GM12891 (cell line): ENCODE results near the gene ERFL.

Source experiments
- DNase-seq: peaks from one replicate; pipeline ENCODE4 v3.0.0; 2011; ENCODE audit warnings: low spot score; ENCODE audit not compliant: insufficient read length
- FAIRE-seq: peaks from 2 replicates; lab custom pipeline; 2011; peaks lifted over from hg19 to GRCh38; lab: Jason Lieb, UNC
- PAX5 ChIP-seq: IDR thresholded peaks from 2 replicates; pipeline ENCODE4 v1.6.1; 2011; ENCODE audit warnings: low read length, moderate library complexity, mild to moderate bottlenecking; ENCODE audit not compliant: insufficient read depth, severe bottlenecking
- POLR2A ChIP-seq: IDR thresholded peaks from 2 replicates; pipeline ENCODE4 v1.6.1; 2011; ENCODE audit warnings: low read depth, low read length, control low read depth
- POLR2AphosphoS5 ChIP-seq: IDR thresholded peaks from 2 replicates; pipeline ENCODE4 v1.6.1; 2011; ENCODE audit warnings: low read depth, low read length, control low read depth
- POU2F2 ChIP-seq: IDR thresholded peaks from 2 replicates; pipeline ENCODE4 v1.6.1; 2011; ENCODE audit warnings: low read depth, mild to moderate bottlenecking, control low read depth, low read length, moderate library complexity
- SPI1 ChIP-seq: IDR thresholded peaks from 2 replicates; pipeline ENCODE4 v1.6.1; 2011; ENCODE audit warnings: low read depth, low read length, control low read depth
- TAF1 ChIP-seq: IDR thresholded peaks from 2 replicates; pipeline ENCODE4 v1.6.1; 2011; ENCODE audit warnings: low read depth, low read length, control low read depth

The ERFL gene

DNA sequence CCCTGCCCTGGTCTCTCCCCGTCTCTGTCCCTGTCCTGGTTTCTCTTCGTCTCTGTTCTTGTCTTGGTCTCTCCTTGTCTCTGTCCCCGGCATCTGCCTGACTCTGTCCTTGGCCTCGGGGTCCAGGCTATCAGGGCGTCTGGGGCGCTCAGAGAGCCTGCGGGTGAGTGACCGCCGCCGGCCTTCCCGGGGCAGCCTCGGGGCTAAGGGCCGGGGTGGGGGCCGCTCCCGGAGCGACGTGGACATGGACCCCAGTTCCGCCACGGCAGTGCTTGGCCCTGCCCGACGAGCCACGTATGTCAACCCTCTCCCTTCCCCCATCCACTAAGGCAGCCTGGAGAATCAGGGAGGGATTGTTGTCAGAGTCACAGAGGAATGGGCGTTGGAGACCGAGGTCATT lies 30.4 kb downstream of the ERFL start:
- DNase-seq = no peak
- no peak for FAIRE-seq

DNA sequence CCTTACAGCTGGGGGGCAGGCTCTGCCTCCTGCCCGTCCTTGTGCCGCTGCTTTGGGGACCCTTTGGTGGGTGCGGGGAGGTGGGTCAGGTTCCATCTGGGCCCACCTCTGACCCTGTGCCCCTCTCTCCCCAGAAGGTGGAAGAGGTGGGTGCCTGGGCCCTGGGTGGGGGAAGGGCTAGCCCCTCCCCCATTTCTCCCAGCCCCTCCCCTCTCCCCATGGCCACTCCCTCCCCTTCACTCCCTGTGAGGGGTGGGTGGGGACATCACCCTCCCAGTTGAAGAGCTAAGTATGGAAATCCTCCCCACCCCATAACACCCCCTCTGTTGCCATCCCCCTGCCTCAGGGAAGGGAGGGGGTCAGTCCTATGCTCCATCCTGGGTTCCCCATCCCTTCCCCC lies 31.1 kb downstream of the ERFL start:
- FAIRE-seq = no peak
- no peak for TF ChIP-seq SPI1
- no peak for TF ChIP-seq POU2F2
- no peak for TF ChIP-seq POLR2AphosphoS5
- no peak for TF ChIP-seq PAX5
- TF ChIP-seq TAF1 = no peak
- no peak for TF ChIP-seq POLR2A
- no peak for DNase-seq

More for the DNA sequence above, 30.4 kb downstream of the ERFL start:
- TF ChIP-seq POLR2AphosphoS5 = no peak
- no peak for TF ChIP-seq SPI1

DNA sequence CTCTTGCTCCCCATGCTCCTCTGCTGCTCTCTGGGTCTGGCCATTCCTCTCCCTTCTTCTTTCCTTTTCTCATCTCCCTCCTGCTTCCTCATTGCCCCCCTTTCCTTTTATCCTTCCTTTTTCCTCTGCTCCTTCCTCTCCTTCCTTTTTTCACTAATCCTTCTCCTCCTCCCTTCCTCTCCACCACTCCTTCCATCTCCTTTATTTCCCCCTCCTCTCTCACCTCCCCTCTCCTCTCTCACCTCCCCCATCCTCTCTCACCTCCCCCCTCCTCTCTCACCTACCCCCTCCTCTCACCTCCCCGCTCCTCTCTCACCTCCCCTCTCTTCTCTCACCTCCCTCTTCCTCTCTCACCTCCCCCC lies 31.7 kb downstream of the ERFL start:
- TF ChIP-seq POLR2AphosphoS5 (no peak), TAF1 (no peak), SPI1 (no peak), POLR2A (no peak)
- no peak for DNase-seq
- no peak for FAIRE-seq

DNA sequence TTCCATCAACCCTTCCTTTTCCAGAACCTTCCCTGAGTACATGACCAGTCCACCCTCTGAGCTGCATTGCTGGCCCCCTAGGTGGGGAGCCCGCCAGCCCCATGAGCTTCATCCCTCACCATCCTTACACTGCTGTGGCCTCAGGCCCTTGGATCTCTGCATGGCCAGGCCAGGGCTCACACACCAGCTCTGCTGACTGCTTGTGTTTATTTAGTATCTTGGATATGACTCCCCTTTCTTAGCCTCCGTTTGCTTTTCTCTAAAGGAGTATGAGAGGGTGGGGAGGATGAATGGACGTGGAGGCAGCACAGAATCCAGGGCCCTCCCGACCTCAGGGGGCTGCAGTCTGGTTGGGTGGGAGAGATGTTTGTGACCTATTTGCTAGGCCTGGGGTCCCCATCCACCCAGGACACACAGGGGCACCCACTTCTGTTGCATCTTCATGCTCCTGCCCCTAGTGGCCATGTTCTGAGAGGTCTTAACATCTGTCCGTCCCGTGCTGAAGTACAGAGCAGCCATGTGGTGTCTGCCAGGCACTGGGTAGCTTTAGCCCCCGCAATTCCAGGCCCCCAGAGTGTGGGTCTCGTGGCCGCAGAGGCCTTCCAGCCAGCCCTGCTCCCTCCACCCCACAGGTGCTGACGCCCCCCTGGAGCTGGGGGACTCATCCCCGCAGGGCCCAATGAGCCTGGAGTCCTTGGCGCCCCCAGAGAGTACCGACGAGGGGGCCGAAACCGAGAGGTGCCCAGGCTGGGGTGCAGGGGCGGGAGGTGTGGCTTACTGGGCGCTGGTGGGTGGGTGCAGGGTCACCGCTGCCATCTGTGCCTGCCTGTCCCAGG lies 32.3 kb downstream of the ERFL start:
- peak; percentile 38 for FAIRE-seq

DNA sequence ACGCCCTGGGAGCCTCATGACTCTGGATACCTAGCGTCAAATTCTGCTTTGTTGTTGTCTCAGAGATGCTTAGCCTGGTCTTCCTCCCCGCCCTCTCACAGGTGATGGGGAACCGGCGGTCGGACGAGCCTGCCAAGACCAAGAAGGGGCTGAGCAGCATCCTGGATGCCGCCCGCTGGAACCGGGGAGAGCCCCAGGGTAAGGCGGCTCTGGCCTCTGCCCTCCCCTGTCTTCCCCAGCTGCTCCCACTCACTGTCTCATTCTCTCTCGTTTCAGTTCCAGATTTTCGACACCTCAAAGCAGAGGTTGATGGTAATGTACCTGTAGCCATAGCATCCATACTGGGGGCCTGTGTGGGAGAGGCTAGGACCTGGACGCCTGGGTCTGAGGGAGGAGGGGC lies 33.9 kb downstream of the ERFL start:
- no peak for FAIRE-seq
- TF ChIP-seq POLR2AphosphoS5 = no peak
- TF ChIP-seq SPI1 = peak; percentile 36; the same call in 1 of the 2 replicates
- no peak for DNase-seq

More for the DNA sequence above, 32.3 kb downstream of the ERFL start:
- TF ChIP-seq SPI1 = no peak
- no peak for TF ChIP-seq POLR2AphosphoS5
- TF ChIP-seq PAX5 = no peak
- DNase-seq = no peak

DNA sequence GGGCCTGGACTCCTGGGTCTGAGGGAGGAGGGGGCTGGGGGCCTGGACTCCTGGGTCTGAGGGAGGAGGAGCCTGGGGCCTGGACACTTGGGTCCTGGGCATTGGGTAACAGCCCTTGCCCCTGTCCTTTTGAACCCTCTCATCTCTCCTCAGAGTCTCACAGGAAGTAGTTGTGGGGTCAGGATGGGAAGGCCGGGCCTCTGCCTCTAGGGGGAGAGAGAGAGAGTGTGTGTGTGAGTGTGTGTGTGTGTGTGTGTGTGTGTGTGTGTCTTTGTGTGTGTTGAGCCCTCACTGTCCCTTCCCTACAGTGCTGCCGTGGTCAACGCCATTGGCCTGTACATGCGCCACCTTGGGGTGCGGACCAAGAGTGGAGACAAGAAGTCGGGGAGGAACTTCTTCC lies 34.4 kb downstream of the ERFL start:
- FAIRE-seq = peak; percentile 66
- TF ChIP-seq TAF1 (no peak), PAX5 (no peak), POLR2A (no peak), POU2F2 (no peak), SPI1 (no peak), POLR2AphosphoS5 (no peak)
- DNase-seq = no peak

DNA sequence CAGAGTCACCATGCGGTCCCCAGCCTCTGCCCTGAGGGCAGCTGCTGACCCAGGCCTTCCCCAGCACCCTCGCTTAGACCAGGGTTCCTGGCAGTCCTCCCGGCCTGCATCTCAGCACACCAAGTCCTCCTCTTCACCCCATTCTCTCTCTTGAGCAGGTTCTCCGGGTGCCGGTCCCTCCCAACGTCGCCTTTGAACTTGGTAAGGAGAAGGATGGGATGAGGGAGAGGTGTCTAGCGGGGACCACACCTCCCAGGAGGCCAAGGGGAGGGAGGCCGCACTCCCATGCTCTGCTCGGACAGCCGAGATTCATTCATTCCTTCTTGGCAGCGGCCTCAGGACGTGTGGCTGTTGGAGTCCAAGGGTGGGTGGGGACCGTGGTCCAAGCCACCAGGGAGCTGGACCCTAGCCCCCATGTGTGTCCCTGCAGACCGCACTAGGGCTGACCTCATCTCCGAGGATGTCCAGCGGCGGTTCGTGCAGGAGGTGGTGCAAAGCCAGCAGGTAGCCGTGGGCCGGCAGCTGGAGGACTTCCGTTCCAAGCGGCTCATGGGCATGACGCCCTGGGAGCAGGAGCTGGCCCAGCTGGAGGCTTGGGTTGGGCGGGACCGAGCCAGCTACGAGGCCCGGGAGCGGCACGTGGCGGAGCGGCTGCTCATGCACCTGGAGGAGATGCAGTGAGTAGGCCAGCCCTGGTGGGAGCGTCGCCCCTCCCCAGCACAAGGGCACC lies 35.9 kb downstream of the ERFL start:
- no peak for FAIRE-seq
- TF ChIP-seq POLR2AphosphoS5 (no peak), SPI1 (no peak), POLR2A (no peak), POU2F2 (no peak), TAF1 (no peak), PAX5 (no peak)
- DNase-seq = no peak

DNA sequence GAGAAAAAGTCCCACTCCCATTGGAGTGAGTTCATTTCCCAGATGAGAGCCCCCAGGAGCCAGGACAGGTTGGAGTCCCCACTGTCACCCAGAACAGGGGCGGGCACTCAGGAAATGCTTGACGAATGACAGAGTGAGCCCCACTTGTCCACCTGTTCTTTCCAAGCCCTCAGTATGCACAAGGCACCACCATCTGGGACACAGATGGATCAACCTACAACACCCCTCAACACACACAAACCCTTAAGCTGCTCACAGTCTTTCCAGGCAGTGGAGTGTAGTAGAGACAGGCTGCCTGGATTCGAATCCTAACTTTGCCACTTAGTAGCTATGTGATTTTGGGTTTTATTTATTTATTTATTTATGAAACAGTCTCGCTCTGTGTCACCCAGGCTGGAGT lies 37.3 kb downstream of the ERFL start:
- TF ChIP-seq PAX5 = no peak
- TF ChIP-seq POLR2AphosphoS5 = no peak
- TF ChIP-seq POLR2A = no peak
- TF ChIP-seq SPI1 = no peak
- no peak for TF ChIP-seq TAF1
- TF ChIP-seq POU2F2 = no peak
- no peak for DNase-seq
- FAIRE-seq = no peak

DNA sequence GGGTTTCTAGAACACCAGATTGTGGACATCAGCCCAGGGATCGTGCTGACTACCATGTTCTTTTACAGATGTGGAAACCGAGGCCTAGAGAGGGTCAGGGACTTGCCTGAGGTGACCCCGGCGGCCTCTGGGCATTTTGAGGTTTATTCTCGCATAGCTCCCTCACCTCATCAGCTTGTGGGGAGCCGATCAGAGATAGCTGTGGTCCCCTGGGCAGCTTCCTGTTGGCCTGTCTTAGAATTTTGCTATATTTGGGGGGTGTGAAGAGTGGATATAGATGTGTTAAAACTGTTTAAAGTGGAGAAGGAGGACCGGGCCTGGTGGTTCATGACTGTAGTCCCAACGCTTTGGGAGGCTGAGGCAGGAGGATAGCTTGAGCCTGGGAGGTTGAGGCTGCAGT lies 38.4 kb downstream of the ERFL start:
- no peak for DNase-seq
- no peak for FAIRE-seq
- no peak for TF ChIP-seq TAF1
- TF ChIP-seq POU2F2 = no peak

DNA sequence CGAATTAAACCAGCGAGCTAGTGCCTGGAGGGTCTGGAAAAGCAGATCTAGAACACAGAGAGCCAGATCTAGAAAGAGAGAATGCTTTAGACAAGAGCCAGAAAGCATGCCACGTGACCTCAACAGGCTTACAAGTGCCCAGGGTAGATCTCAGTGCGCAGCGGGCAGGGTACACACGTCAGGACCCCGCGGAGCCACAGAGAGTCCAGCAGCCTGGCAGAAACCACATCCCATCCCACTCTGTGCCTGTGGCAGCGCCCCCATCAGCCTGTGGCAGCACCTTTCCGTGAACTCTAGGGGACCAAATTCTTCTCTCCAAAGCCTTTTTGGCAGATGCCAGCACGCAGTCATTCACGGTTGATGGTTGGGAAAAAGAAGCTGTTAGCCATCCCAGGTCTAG lies 39.3 kb downstream of the ERFL start:
- FAIRE-seq (no peak), DNase-seq (no peak)
- TF ChIP-seq POLR2A (no peak), TAF1 (no peak), PAX5 (no peak), POLR2AphosphoS5 (no peak)
